ENCODE results near the gene NBPF15.
"Not testable (repeated sequence)": the region's sequence is repeated elsewhere in the genome, so short reads cannot be mapped to it uniquely, and the experiment has no call there.

Gene NBPF15

DNA sequence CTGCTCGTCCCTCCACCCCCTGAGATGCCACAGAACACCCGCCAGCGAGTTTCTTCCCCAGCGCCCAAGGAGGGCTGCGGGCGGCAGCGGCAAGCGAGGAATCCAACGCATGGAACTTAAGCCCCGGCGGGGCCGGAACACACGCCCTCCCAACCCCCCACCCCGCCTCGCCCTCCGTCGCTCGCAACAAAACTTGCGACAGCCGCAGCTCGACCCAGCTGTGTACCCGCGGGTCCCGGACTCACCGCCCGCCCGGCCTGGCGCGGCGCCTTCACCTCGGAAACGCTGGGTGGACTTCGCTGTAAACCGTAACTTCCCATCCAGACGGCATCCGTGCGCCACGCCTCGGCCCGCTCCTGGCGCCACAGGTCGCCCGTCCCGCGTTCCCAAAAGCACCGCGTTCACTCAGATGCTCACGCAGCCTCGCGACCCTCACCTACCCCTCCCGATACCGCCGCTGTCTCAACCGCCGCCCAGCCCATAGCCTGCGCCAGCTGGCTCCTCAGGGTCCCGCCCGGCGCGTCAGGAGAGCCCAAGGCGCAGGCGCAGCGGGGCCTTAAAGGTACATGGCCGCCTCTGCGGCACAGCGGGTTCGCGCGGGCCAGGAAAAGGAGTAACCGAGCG lies at the start of gene NBPF15:
TSS of gene NBPF15 (minus strand) at position 534 of the 624 bp plus-strand sequence. CDS start 21,666 bp downstream, outside the sequence.
- peak in 1 of 2 experiments; percentile 5 for DNase-seq

DNA sequence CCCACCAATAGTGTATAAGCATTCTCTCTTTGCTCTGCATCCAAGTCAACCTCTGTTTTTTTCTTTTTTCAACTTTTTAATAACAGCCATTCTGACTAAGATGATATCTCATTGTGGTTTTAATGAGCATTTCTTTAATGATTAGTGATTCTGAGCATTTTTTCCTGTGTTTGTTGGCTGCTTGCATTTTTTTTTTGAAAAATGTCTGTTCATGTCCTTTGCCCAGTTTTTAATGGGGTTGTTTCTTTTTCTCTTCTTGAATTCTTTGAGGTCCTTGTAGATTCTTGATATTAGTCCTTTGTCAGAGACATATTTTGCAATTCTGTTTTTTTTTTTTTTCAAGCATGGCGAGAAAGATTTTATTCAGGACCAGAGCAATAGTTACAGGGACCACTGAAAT lies 35.0 kb upstream of the NBPF15 start:
- not testable (repeated sequence) for DNase-seq

DNA sequence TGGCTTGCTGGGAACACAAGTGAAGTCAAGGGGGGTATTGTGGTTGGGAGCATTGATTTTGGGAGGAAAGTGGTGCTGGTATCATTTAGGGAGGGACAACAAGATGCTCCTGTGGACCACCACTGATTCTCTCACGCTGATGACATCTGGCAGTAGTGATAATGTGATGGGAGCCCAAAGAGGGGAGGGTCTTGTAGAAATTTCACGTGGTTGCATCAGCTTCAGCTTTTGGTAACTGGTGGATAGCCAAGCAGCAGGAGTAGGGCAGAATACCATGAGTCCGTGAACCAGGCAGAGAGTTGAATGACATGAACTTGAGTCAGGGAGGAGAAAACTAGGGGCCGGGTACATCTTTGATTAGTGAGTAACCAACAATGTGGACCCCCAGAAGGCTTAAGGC lies 32.7 kb upstream of the NBPF15 start:
- DNase-seq, result not testable (repeated sequence)

GRCh38 chr1:144490394-144490793 lies 28.9 kb upstream of the NBPF15 start:
- not testable (repeated sequence) for DNase-seq

GRCh38 chr1:144487002-144487401 lies 25.5 kb upstream of the NBPF15 start:
- not testable (repeated sequence) for DNase-seq

DNA sequence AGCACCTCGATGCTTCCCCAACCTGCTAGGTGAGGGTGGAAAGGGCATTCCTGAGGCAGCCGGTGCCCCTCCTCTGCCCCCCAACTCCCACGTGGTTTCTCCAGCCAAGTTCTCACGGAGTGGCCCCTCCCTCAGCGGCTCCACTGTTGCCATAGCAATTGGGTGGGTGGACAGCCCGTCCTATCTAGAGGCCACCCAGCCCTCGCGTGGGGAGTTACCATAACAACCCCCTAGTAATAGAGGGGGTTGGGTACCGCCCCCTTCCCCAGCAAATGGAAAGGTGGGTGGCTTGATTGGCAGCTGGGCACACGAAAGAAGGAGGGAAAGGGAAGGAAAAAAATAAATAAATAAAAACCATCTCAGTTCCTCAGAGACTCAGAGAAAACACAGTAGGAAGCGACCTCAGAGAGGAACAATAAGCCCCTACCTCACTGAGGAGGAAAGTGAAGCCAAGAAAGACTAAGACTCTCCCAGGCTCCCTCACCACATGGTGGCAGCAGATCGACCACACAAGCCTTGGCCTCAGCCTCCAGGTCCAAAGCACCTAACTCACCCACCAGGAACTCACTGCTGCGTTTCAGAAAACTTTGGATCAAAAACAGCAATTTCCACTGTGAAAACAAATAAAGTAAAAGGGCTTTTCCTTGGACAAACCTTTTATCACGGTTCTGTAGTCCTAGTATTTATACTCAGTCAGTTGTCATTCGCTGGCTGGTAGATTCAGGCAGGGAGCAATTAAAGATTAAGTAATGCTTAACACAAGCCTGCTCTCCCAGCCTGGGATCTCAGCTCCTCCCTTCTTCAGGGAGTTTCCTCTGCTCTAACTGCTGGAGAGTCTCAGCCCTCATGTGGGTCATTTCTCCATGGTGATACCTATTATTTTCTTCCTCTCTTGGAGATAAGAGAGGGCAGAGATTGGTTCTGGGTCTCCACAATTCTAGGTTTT lies 23.9 kb upstream of the NBPF15 start:
- DNase-seq, result not testable (repeated sequence)

GRCh38 chr1:144473897-144474296 lies 12.4 kb upstream of the NBPF15 start:
- not testable (repeated sequence) for DNase-seq

GRCh38 chr1:144471434-144471833 lies 10.0 kb upstream of the NBPF15 start:
- not testable (repeated sequence) for DNase-seq

- DNase-seq, result not testable (repeated sequence)
Observed at GRCh38 chr1:144461778-144462177, 309 bp upstream of the NBPF15 start.

DNA sequence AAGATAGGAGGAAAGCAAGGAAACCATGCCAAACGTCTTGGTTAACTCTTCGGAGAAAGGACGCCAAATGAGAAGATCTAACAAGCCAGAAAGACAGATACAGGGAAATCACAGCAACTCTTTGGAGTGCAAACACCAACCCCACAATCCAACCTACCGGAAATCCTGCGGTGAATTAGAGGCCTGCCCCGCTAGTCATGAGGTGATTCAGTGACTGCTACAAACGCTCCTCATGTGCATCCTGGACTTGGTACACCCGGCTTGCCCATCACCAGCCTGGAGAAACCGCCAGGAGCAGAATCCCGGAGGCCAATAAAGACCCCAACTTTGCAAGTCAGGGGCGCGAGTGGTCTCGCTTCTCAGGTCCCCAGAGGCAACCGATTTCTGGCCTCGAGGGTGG lies 783 bp downstream of the NBPF15 start:
- DNase-seq, result not testable (repeated sequence)

GRCh38 chr1:144442402-144442801 lies 19.1 kb downstream of the NBPF15 start:
- not testable (repeated sequence) for DNase-seq

DNA sequence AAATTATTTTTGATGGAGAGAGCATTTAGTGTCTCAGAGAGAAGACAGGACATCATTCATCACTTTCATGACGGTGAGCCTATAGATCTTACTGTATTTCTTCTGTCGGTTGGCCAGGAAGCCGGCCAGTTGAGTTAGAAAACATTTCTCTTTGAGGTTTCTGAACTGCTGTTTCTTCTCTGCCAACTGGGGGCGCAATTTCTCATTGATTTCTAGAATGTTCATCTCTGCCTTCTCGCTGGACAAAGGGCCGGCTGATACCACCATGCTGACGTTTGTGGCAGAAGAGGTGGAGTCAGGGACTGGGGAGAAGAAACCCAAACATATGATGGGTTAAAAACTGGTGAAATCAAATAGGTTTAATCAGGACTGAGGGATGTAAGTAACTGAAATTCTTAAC lies 21.7 kb downstream of the NBPF15 start:
- not testable (repeated sequence) for DNase-seq

DNA sequence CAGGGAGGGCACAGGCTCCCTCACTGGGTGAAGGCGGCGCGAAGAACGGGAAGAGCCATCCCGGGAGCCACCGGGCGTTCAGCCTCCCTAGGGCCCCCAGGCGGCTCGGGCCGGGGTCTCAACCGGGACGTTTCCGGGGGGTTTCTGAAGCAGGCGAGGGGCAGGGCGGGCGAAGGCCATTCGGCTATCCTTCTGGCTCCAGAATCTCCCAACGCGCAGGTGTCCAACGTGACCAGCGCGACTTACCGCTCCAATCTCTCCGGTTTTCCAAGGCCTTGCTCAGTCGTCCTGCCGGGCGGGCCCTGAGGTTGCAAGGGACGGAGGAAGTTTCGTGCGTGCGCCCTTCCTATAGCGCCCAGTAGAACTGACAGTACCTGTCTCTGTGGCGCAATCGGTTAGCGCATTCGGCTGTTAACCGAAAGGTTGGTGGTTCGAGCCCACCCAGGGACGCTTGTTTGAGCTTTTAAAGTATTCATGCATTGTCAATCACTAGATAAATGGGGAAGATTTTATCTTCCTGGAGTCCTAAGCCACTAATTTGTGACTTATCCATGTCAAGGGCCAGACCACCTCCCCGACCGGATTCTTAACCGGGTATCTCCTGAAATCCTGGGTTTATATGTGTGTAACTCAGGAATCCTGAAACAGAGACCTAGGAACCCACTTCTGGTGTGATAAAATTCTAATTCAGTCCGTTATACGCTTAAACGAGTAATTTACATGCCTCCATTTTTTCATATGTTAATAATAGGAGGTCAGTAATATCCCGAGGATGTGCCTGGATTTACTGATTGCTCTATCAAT lies 42.4 kb downstream of the NBPF15 start:
- not testable (repeated sequence) for DNase-seq

GRCh38 chr1:144413404-144414118 lies 47.9 kb downstream of the NBPF15 start:
- not testable (repeated sequence) for DNase-seq

DNA sequence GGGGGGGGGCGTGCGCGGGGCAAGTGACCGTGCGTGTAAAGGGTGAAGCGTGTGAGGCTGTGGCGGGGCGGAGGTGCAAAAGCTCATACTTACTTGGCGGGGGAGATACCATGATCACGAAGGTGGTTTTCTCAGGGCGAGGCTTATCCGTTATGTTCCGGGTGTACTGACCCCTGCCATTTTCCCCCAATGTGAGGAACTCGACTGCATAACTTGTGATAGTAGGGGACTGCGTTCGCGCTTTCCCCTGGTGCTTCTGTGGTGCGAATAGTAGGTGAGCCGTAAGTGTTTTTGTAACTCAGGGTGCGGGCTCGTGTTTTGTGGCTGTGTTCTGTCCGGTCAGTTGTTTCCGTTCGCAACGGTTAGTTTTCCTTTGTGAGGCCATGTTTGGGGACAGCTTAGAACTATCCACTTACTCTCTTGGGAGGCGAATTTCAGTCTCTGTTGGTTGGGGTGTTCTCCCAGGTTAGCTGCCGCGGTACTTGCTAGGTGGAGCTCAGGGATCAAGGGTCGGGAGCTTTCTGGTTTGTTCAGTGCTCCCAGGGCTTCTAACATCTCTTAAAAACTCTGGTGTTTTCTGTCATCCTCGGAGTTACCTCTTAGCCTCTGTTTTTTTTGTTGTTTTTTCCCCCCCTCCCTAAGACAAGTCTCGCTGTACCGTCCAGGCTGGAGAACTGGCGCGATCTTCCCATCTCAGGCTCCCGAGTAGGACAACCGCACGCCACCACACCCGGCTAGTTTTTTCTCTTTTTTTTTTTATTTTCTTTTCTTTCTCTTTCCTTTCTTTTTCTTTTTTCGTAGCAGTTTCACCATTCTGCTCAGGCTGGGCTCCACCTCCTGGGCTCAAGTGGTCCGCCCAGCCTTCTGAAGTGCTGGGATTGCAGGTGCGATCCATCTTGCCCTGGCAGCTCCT lies 48.7 kb downstream of the NBPF15 start:
- peak; percentile 63 to 94 for DNase-seq

DNA sequence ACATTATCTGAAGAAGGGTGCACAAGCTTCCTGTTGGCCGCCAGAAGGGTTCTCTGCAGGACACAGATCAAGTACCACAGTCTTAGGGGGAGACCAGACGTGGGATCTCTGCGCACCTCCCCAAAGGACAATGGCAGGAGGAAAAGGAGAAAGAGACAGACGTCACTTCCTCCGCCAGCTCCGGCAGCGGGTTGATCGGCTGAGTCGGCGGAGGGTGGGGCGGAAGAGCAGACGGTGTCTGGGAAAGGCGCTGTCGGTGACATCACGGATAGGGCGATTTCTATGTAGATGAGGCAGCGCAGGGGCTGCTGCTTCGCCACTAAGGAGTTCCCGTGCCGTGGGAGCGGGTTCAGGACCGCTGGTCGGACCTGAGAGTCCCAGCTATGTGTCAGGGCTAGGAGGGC lies 49.4 kb downstream of the NBPF15 start:
- DNase-seq, result peak; percentile 25 to 42

DNA sequence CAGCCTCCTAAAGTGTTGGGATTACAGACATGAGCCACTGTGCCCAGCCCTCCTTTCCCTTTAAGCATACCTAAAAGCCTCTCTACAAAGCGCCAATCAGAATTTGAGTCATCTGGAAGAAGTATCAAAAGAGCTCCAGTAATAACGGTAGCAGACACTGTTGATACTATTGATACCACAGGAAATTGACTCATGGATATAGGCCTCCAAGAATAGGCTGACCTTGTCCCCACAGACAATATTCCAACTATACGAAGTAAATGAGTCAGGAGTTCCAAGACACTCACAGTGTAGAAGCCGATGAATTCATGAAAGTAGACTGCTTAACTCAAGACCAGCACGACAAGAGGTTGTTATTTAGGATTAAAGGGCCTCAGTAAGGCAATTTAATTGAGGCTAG lies 58.7 kb downstream of the NBPF15 start:
- DNase-seq, result not testable (repeated sequence)

- not testable (repeated sequence) for DNase-seq
Observed at GRCh38 chr1:144371651-144372050, 89.8 kb downstream of the NBPF15 start.

All from cerebellar nuclear complex (tissue), 1 donor.